AG08396 (cell line): Measurements from ENCODE around the gene SARNP.
"Not testable (repeated sequence)": the region's sequence is repeated elsewhere in the genome, so short reads cannot be mapped to it uniquely, and the experiment has no call there.

ENCODE experiments used
- DNase-seq: peaks from one replicate; pipeline ENCODE4 v3.0.0; 2012; ENCODE audit warnings: low spot score, mixed read lengths

The SARNP gene

GRCh38 chr12:55797068-55797467, 20.5 kb downstream of the SARNP start:
- peak; percentile 36 for DNase-seq

DNA sequence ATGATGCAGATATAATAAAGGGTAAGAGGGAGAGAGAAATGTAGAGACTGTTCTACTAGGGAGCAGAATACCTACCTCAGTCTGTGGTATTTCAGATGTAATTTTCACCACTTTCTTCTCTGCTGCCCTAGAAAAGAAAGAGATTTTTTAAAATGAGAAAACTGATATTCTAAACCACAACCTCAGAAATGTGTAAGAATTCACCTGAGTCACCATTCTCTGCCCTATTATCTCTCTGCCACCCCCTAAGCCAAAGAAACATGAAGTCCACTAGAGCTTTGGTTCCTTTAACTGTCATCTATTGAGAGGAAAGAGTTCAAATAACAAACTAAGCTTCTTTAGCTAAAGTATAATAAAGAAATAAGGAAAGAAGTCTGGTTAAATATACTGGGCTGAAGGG, 21.6 kb downstream of the SARNP start:
- no peak for DNase-seq

- no peak for DNase-seq
Observed at GRCh38 chr12:55789893-55790292, 27.6 kb downstream of the SARNP start.

DNA sequence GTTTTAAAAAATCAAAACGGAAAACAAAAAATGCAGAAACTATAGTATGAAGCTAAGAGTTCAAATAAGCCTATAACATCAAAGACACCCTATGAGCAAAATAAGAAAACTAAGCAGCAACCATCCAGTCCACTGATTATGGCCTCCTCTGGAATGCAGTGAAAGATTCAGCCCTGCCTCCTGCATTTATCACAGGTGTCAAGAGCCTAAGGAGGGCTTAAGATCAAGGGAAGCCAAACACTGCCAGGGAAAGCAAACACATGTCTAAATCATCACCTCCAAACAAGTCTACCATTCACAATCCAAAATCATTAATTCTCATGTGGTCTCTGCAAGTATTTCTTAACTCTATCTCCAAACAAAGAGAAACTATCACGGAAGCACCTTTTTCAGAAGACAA, 28.4 kb downstream of the SARNP start:
- DNase-seq = no peak

GRCh38 chr12:55788546-55788945, 29.0 kb downstream of the SARNP start:
- no peak for DNase-seq

GRCh38 chr12:55780685-55781084, 36.8 kb downstream of the SARNP start:
- DNase-seq = no peak

DNA sequence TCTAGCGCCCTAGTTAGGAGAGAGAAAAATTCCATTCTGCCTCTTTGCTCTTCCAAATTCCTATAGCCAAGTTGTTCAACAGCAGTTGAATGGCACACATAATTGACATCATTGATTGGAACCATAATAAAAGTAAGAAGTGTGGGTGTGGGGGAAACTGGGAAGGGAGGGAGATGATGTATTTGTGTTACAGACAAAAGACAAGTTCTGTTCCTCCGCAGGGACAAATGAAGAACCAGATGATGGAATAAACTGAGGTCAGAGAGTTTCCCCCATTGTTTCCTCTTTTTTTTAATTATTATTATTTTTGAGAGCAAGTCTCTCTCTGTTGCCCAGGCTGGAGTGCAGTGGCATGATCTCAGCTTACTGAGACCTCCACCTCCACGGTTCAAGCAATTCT, 39.7 kb downstream of the SARNP start:
- no peak for DNase-seq

DNA sequence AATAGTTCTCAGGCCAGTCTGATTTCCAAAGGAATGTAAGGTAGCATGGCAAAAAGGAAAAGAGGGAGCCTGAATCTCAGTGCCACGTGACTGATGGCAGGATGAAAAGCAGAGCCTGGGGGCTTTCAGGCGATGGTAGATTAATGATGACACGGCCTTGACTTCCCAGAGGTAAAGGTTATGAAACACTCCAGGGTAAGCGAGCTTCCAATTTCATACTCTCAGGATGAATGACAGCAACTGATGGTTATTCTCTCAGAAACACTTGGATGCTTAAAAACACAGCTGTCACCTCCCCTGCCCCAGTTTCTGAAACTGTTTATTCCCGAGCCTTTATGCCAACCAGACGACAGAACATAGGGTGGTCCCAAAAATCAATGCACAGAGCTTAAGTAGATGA, 45.8 kb downstream of the SARNP start:
- no peak for DNase-seq

GRCh38 chr12:55767156-55767555, 50.4 kb downstream of the SARNP start:
- no peak for DNase-seq

GRCh38 chr12:55765736-55766290, 51.7 kb downstream of the SARNP start:
- no peak for DNase-seq

DNA sequence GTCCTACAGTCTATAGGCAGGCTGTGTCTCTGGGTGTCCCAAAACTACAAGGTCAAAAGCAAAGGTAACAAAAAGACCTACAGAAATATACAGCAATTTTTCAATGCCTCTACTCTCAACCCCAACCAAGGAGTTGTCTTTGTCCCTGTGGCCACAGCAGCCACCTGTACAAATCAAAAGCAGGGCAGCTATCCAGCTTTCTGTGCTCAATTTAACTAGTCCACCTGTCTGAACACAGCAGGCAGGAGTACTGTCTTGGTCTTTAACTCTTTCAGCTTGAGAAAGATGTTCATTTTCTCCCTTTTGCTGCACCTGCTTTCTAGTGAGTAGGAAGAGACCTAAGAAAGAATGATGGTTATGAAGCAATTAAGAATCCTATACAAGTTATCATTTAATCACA, 54.9 kb downstream of the SARNP start:
- no peak for DNase-seq

DNA sequence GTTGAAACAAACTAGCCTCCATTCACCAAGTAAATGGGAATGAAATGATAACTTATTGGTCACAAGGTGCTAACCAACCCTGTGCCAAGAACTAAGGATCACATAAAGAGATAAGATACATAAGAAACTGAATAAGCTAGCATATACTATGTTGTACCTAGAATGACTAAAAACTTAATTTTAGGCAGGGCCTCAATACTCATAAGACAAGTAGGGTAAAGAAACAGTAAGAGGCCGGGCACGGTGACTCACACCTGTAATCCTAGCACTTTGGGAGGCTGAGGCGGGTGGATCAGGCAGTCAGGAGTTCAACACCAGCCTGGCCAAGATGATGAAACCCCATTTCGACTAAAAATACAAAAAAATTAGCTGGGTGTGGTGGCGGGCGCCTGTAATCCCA, 56.9 kb downstream of the SARNP start:
- DNase-seq = no peak

DNA sequence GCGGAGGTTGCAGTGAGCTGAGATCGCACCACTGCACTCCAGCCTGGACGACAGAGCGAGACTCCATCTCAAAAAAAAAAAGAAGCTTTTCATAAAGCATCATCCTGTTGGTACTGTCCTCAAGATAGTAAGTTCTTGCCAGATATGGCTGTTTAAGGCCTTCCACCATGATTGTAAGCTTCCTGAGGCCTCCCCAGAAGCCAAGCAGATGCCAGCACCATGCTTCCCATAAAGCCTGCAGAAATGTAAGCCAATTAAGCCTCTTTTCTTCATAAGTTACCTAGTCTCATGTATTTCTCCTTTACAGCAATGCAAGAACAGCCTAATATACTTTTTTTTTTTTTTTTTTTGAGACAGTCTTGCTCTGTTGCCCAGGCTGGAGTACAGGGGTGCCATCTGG, 58.9 kb downstream of the SARNP start:
- not testable (repeated sequence) for DNase-seq

DNA sequence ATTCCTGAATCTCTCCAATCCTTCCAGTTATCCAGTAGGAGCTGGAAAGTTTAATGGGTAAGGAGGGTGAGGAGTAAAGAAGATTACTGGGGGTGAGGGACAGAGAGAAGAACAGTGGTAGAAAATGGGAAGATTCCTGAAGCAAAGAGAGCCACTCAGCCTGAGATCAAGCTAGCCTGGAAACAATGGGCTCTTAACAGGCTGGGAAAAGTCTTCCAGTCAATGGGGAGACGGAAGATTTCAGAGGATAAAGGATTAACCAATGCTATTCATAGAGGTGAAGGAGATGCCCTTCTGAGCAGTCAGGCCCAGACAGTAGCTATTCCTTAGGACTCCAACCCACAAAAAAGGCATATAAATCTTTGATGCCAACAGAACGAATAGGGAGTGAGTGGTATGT, 59.8 kb downstream of the SARNP start:
- no peak for DNase-seq

DNA sequence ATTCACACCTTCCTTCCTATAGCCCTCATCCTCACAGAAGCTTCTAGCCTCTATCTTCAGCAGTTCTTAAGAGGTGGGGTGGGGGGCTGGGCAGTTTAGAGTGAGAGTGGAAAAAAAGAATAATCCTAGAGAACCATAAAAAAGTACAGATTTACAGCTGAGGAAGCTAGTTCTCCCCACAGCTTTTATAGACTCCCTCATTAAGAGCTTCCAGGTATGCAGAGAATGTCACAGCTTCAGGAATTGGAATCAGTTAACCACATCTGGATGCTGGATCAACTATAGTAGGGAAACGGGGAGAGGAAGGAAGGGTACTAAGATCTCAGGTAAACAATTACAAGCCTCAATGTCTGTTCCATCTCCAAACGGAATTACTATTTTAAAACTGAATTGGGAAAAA, 62.3 kb downstream of the SARNP start:
- DNase-seq = no peak

DNA sequence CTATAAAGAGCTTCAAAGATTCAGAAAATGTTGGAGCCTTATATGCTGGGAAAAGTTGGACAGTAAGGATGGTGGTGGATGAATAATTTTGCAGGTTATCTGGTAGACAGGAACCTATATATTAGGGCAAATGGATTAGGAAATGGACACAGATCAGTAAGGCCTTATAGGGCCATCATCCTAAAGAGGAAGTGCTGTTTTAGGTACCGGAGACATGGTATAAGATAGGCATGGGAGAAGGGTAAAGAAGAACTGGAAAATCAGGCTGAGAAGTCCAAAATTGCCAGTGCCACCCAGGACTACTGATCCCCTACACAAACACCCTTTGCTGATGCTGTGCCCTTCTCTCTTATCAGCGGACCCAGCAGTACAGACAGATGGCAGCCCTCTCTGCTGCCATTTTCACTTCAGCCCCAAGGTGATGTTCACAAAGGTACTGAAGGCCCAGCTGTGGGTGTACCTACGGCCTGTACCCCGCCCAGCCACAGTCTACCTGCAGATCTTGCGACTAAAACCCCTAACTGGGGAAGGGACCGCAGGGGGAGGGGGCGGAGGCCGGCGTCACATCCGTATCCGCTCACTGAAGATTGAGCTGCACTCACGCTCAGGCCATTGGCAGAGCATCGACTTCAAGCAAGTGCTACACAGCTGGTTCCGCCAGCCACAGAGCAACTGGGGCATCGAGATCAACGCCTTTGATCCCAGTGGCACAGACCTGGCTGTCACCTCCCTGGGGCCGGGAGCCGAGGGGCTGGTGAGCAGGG, 69.1 kb downstream of the SARNP start:
- no peak for DNase-seq

DNA sequence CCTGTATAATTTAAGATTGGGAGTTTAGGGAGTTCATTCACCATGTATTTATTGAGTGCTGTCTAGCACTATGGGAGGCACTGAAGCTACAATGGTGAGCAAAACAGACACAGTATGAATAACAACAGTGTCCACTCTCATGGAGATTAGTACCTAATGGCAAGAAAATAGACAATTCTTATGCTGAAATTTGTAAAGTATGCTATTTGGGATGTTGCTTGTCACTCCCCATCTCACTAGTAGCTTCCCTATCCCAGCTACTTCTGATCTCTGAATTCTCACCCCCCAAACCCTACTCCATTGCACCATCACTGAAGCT, 70.7 kb downstream of the SARNP start:
- DNase-seq = no peak

- no peak for DNase-seq
Observed at GRCh38 chr12:55746174-55746912, 71.2 kb downstream of the SARNP start.

DNA sequence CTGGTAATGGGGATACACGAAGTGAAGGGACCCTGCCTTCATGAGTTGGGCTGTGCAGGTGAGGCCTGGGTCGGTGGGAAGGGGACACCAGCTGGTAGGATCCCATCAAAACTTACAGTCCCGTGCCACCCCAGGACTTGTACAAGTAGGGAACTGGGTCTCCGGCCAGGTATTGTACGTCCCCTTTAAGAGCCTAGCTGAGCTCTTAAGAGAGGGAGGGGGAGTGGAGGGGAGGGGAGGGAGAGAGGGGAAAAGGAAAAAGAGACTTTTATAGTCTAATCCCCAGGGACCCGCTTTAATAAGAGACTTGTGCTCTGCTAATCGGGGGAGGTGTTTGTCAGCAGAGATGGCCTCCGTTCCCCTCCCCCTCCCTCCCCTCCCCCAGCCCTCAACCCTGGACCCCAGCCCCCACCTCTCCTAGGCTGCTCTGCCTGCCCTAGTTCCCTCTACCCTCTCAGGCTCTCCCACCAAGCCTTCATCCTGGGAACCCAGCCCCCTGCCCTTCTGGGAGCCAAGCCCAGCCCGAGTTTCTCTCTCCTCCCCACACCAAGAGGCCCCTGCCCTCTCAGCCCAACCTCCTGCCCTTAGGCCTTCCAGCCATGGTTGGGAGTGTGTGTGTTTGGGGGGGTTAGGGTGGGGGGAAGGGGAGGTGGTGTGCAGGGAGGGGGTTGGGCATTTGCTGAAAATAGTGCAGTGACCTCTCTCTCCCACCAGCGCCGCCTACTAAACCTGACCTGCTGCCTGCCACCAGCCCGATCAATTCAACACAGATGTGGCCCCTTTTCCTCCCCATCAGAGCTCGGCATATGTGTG, 72.0 kb downstream of the SARNP start:
- DNase-seq = no peak

DNA sequence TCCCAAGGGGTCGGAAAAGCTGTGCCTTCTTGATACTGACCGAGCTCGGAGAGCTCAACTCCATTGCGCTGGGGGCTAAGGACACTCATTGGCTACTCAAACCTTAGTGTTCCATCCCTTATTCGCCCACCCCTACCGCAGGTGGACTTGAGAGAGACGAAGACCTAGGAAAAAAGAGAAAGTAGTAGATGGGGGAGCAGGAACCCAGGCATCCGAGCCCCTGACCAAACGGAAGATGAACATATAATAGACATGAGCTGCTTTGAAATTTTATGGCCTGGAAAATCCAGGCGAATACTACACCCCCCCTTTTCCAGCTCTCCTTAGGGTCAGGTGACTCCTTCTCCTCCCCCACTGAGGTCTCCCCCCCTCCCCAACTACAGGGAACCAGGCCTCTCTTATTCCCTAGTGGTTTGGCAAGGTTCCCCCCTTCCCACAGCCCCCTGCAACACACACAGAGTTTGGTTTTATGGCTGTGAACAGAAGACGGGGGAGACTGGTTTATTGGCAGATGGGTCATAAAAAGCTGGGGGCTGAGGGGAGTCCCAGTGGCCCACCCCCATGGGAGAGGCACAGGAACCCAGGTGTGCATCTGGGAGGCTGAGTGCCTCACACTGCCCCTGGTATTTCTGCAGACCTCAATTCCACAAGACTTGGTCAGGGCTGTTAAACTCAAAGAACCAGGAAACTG, 73.0 kb downstream of the SARNP start:
- DNase-seq = no peak

DNA sequence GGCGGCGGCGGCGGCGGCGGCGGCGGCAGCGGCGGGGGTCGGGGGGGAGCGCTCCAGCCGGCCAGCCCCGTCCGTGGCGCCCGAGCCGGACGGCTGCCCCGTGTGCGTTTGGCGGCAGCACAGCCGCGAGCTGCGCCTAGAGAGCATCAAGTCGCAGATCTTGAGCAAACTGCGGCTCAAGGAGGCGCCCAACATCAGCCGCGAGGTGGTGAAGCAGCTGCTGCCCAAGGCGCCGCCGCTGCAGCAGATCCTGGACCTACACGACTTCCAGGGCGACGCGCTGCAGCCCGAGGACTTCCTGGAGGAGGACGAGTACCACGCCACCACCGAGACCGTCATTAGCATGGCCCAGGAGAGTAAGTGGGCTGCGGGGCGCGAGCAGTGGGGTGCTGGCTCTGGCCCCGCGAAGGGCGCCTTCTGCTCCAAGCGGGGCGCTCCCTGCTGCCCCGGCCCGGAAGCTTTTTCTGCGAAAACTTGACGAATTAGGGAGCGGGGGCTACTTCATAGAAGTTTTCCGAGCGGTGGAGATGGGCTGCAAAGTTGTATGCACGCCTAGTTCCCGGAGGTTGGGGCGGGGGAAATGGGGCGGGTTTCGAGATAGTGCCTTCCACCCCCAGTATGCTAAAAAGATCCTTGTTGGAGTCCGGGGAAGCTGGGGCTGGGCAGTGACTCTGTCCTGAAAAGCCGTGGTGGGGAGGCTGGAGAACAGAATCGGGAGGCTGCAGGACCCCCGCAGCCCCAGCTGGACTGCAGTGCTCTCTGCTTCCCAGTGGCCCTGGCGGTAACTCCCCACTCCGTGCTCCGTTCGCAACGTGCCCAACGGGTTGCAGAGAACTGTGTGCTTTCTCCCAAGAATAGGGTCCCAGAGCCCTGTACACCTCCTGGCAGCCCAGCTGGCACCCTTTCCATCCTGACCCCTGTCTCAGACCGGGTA, 73.9 kb downstream of the SARNP start:
- peak; percentile 74 for DNase-seq
